ENCODE data around the gene MEGF6. TPM values are rescaled to one million over a fixed set of nuclear protein-coding genes. Genes with fewer than 3 reads are reported as not detected.

MEGF6 gene
- total and polyA plus RNA-seq, 7 donors, result 0.67 to 5.5 (median 3.7) TPM

DNA sequence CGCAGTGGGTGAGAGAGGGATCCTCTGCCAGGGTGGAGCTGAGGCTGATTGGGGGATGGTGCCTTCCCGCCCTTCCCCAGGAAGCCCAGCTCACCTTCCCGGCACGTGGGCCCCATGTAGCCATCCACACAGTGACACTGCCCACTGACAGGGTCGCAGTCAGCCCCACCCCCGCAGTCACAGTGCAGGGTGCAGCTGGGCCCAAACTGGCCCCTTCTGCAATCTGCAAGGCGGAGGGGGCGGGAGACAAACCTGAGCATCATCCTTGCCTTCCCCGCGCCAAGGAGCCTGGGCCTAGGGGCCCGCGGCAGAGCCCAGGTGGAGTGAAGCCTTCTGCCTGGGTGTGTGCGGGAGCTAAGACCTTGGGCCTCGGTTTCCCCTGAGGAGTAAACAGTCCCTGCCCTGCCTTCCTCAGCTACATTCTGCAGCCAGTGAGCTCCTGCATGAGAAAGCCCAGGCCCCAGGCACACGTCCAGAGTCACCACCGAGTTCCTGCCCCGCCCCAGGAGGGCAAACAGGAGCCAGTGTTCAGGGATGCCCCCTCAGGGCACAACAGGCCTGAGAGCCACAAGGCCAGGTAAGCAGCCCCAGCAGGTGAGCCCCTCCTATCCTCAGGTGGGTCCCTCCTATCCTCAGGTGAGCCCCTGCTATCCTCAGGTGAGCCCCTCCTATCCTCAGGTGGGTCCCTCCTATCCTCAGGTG is 118.6 kb downstream of the MEGF6 start:
- 77 to 84% (median 79%) methylated on average over 14 to 17 of the region's 17 CpGs for WGBS, 3 donors
- ATAC-seq, result no peak
- intact Hi-C loops (cut with DNase I), result loop anchor here in 1 of 2 donors (5.0 kb wide), 1 partner anchor 75 kb away; no protein-coding TSS in a partner anchor

GRCh38 chr1:3491291-3492246 is 119.7 kb downstream of the MEGF6 start:
- Histone ChIP-seq H3K27me3 (ENCODE audit: insufficient read depth in 3 of 3, low read length in 2 of 3) (peaks cover 0 to 2% (median 0%) of the 10 kb centered on the region in 3 donors), H3K9me3 (no peaks in the 10 kb centered on the region), H3K4me1 (no peaks in the 10 kb centered on the region), H3K36me3 (ENCODE audit: insufficient read depth in 1 of 2, low read depth in 1 of 2) (no peaks in the 10 kb centered on the region), H3K27ac (no peak overlapping the region), H3K4me3 (no peak overlapping the region)
- peak; percentile 80 to 95 (median 90) for ATAC-seq
- TF ChIP-seq CTCF (IDR thresholded peaks at IDR 0.05), result peak; percentile 100
- 21 to 29% (median 23%) methylated on average over 36 to 41 of the region's 41 CpGs for WGBS, 3 donors
- intact Hi-C loops (cut with DNase I), result loop anchor here (1.0 to 5.0 kb wide), 3 partner anchors 76 to 128 kb away; no protein-coding TSS in a partner anchor
- DNase-seq, result peak; percentile 77 to 88

More for the DNA sequence above, 118.6 kb downstream of the MEGF6 start:
- no peak overlapping the region for H3K4me3 ChIP-seq
- H3K4me1 ChIP-seq, result no peaks in the 10 kb centered on the region
- no peaks in the 10 kb centered on the region for H3K9me3 ChIP-seq
- peaks cover 0 to 2% (median 0%) of the 10 kb centered on the region in 3 donors for H3K27me3 ChIP-seq (ENCODE audit: insufficient read depth in 3 of 3, low read length in 2 of 3)
- no peak overlapping the region for H3K27ac ChIP-seq
- TF ChIP-seq CTCF (IDR thresholded peaks at IDR 0.05), result no peak
- DNase-seq, result no peak
- H3K36me3 ChIP-seq (ENCODE audit: insufficient read depth in 1 of 2, low read depth in 1 of 2), result no peaks in the 10 kb centered on the region

GRCh38 chr1:3490046-3490745 is 121.1 kb downstream of the MEGF6 start:
- H3K36me3 ChIP-seq (ENCODE audit: insufficient read depth in 1 of 2, low read depth in 1 of 2), result no peaks in the 10 kb centered on the region
- peaks cover 0 to 2% (median 0%) of the 10 kb centered on the region in 3 donors for H3K27me3 ChIP-seq (ENCODE audit: insufficient read depth in 3 of 3, low read length in 2 of 3)
- intact Hi-C loops (cut with DNase I), result loop anchor here (2.0 to 5.0 kb wide), 2 partner anchors 77 to 129 kb away; no protein-coding TSS in a partner anchor
- H3K27ac ChIP-seq, result no peak overlapping the region
- no peaks in the 10 kb centered on the region for H3K9me3 ChIP-seq
- ATAC-seq (no peak), DNase-seq (no peak)
- H3K4me3 ChIP-seq, result no peak overlapping the region
- WGBS, 3 donors, result 92 to 98% (median 94%) methylated on average over 22 to 23 of the region's 23 CpGs
- TF ChIP-seq CTCF (IDR thresholded peaks at IDR 0.05), result no peak
- H3K4me1 ChIP-seq, result no peaks in the 10 kb centered on the region

DNA sequence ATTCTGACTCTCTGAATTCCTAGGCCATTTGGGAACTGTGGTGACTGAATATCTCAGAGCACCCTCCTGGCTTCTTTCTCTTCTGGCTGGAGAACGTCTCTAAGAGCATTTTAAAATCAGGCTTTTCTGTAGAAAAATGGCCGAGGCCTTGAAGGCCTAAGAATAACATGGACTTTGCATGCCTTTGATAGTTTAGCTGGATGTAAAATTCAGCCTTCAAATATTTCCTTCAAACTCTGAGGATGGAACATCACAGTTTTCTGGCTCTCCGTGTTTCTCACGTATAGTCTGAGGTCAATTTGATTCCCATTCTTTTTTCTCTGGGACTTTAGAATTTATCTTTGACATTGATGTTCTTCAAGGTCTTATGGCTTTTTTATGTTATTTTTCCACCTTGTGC is 122.9 kb downstream of the MEGF6 start:
- ATAC-seq, result no peak
- Histone ChIP-seq H3K4me3 (no peak overlapping the region), H3K27me3 (ENCODE audit: insufficient read depth in 3 of 3, low read length in 2 of 3) (peaks cover 0 to 7% (median 2%) of the 10 kb centered on the region in 3 donors), H3K4me1 (no peaks in the 10 kb centered on the region), H3K36me3 (ENCODE audit: insufficient read depth in 1 of 2, low read depth in 1 of 2) (no peaks in the 10 kb centered on the region), H3K27ac (no peak overlapping the region), H3K9me3 (no peaks in the 10 kb centered on the region)
- intact Hi-C loops (cut with DNase I), result no loop called here
- no peak for DNase-seq
- WGBS, 3 donors, result 89 to 94% (median 93%) methylated on average over 4 of the region's 4 CpGs
- TF ChIP-seq CTCF (IDR thresholded peaks at IDR 0.05), result no peak
